Kidney (tissue), 14 donors: ENCODE results near the gene LBH. TPM values are rescaled to one million over a fixed set of nuclear protein-coding genes. Genes with fewer than 3 reads are reported as not detected.

Experiments
- DNase-seq, 5 donors: peaks; one replicate each; pipeline ENCODE4 v3.0.0-alpha.2; 2013 to 2020
- FAIRE-seq: peaks from 2 replicates; lab custom pipeline; 2012; peaks lifted over from hg19 to GRCh38; lab: Jason Lieb, UNC
- H3K27ac ChIP-seq, 2 donors: one replicate each; pipeline ENCODE4 v1.7.0; 2013; ENCODE audit warnings: low read depth in 2 of 2, low read length in 2 of 2, inconsistent platforms in 1 of 2
- H3K27me3 ChIP-seq: one replicate; pipeline ENCODE4 v1.7.1; 2013; ENCODE audit warnings: low read length, inconsistent platforms; ENCODE audit not compliant: control insufficient read depth, insufficient read depth
- H3K36me3 ChIP-seq, 3 donors: one replicate each; pipeline versions ENCODE4 v1.7.0 to v1.7.1; 2013; ENCODE audit warnings: low read length in 3 of 3, control low read depth in 1 of 3, inconsistent platforms in 1 of 3; ENCODE audit not compliant: insufficient read depth in 3 of 3, control insufficient read depth in 2 of 3
- H3K4me1 ChIP-seq, 3 donors: one replicate each; pipeline versions ENCODE4 v1.7.0 to v1.7.1; 2013; ENCODE audit warnings: low read length in 3 of 3, inconsistent platforms in 1 of 3, low read depth in 1 of 3; ENCODE audit not compliant: control insufficient read depth in 2 of 3, insufficient read depth in 2 of 3
- H3K4me3 ChIP-seq, 3 donors: one replicate each; pipeline versions ENCODE4 v1.7.0 to v1.8.1; 2013; ENCODE audit warnings: low read length in 3 of 3, control low read depth in 1 of 3, inconsistent platforms in 1 of 3
- H3K9ac ChIP-seq, 3 donors: one replicate each; pipeline versions ENCODE4 v1.7.0 to v1.7.1; 2013; ENCODE audit warnings: low read length in 3 of 3, control low read depth in 1 of 3, inconsistent platforms in 1 of 3
- H3K9me3 ChIP-seq, 3 donors: one replicate each; pipeline versions ENCODE4 v1.7.0 to v1.7.1; 2013; ENCODE audit warnings: low read length in 3 of 3, control low read depth in 1 of 3, inconsistent platforms in 1 of 3; ENCODE audit not compliant: control insufficient read depth in 2 of 3, insufficient read depth in 1 of 3
- CTCF ChIP-seq: IDR thresholded peaks from 3 replicates; pipeline ENCODE4 v1.5.1; 2012; ENCODE audit warnings: mild to moderate bottlenecking, moderate library complexity, borderline replicate concordance; ENCODE audit not compliant: insufficient read depth; ENCODE audit errors: extremely low read depth
- intact Hi-C: fragments of 100-400 bp; cut with DNase I; formaldehyde crosslinking; loops from one replicate; pipeline ENCODE4 v1.11.1; 2022
- polyA plus RNA-seq: library from polyadenylated mRNA; stranded (reverse); fragments of 350-450 nt; fragmentation: Illumina TruSeq; extraction: RNeasy Lipid Tissue Mini Kit (QIAGEN cat#74804); gene quantifications from one replicate; pipeline ENCODE4 v1.2.3, GENCODE V29; 2014; ENCODE audit warnings: low read depth, low replicate concordance; ENCODE audit not compliant: insufficient read depth
- total RNA-seq: library from RNA; stranded (reverse); fragmentation: NEBNext Ultra II Directional; extraction: Animal tissue kit (Norgen Biotek cat#: 25700); gene quantifications from one replicate; pipeline ENCODE4 v1.2.1, GENCODE V29; 2021
- donor health status: control.
- donor health status: control.
- donor health status: control.
- donor health status: control.
- donor health status: control.
- donor health status: DM: yes; HTN: yes; CAD: no.
- donor health status: Normal renal cell carcinoma (clear cell type).

The LBH gene
- total and polyA plus RNA-seq, 2 donors from 2014 or later = 27.2 to 81.9 TPM

GRCh38 chr2:30237239-30237965 is 6.1 kb downstream of the LBH start:
- peaks cover 3 to 7% (median 3%) of the 10 kb centered on the region in 3 donors for H3K36me3 ChIP-seq
- H3K4me1 ChIP-seq = peaks cover 0 to 29% (median 4%) of the 10 kb centered on the region in 3 donors
- intact Hi-C loops = no loop called here
- no peak for TF ChIP-seq CTCF
- no peak for FAIRE-seq
- peak in 1 of 5 donors; percentile 31 for DNase-seq
- no peak overlapping the region for H3K4me3 ChIP-seq
- no peak overlapping the region for H3K9ac ChIP-seq
- H3K27ac ChIP-seq = peak overlapping the region in 1 of 2 donors; percentile 62
- no peaks in the 10 kb centered on the region for H3K9me3 ChIP-seq
- no peaks in the 10 kb centered on the region for H3K27me3 ChIP-seq

GRCh38 chr2:30237966-30238800 is 6.8 kb downstream of the LBH start:
- no peak for TF ChIP-seq CTCF
- DNase-seq (peak in 2 of 5 donors; percentile 37 to 46), FAIRE-seq (no peak)
- Histone ChIP-seq H3K9ac (no peak overlapping the region), H3K4me1 (peaks cover 0 to 28% (median 4%) of the 10 kb centered on the region in 3 donors), H3K9me3 (no peaks in the 10 kb centered on the region), H3K4me3 (no peak overlapping the region), H3K27me3 (no peaks in the 10 kb centered on the region), H3K27ac (peak overlapping the region in 1 of 2 donors; percentile 30), H3K36me3 (peaks cover 3 to 7% (median 3%) of the 10 kb centered on the region in 3 donors)
- intact Hi-C loops = no loop called here

GRCh38 chr2:30239308-30239985 is 8.1 kb downstream of the LBH start:
- no peak for FAIRE-seq
- intact Hi-C loops = no loop called here
- no peaks in the 10 kb centered on the region for H3K9me3 ChIP-seq
- H3K9ac ChIP-seq = no peak overlapping the region
- peak; percentile 80 for TF ChIP-seq CTCF
- no peak overlapping the region for H3K4me3 ChIP-seq
- peaks cover 3 to 7% (median 3%) of the 10 kb centered on the region in 3 donors for H3K36me3 ChIP-seq
- peak; percentile 72 to 90 (median 79) for DNase-seq
- H3K27me3 ChIP-seq = no peaks in the 10 kb centered on the region
- H3K27ac ChIP-seq = peak overlapping the region; percentile 52 to 73
- peaks cover 0 to 21% (median 2%) of the 10 kb centered on the region in 3 donors for H3K4me1 ChIP-seq
